WERI-Rb-1 (cell line): ENCODE results near the gene SETD7.

ENCODE experiments used
- DNase-seq: peaks from one replicate; pipeline ENCODE4 v3.0.0-alpha.2; 2020
- H3K27ac ChIP-seq: fragments of 250-450 bp; sonication (Bioruptor Pico); 2 replicates; pipeline ENCODE4 v1.5.1; 2020; ENCODE audit warnings: mild to moderate bottlenecking, moderate library complexity
- H3K27me3 ChIP-seq: fragments of 250-450 bp; sonication (Bioruptor Pico); 2 replicates; pipeline ENCODE4 v1.5.1; 2021; ENCODE audit warnings: mild to moderate bottlenecking, low read depth, moderate library complexity; ENCODE audit not compliant: insufficient read depth, severe bottlenecking
- H3K36me3 ChIP-seq: fragments of 250-450 bp; sonication (Bioruptor Pico); 2 replicates; pipeline ENCODE4 v1.5.1; 2020; ENCODE audit warnings: mild to moderate bottlenecking, moderate library complexity
- H3K4me3 ChIP-seq: 2 replicates; pipeline ENCODE4 v1.5.1; 2011; ENCODE audit warnings: low read depth, mild to moderate bottlenecking, control low read depth, low read length
- H3K9me3 ChIP-seq: fragments of 250-450 bp; sonication (Bioruptor Pico); 2 replicates; pipeline ENCODE4 v1.5.1; 2021; ENCODE audit warnings: mild to moderate bottlenecking, moderate library complexity; ENCODE audit not compliant: severe bottlenecking
- CTCF ChIP-seq: IDR thresholded peaks from 2 replicates; pipeline ENCODE4 v1.5.1; 2011; ENCODE audit warnings: low read depth, mild to moderate bottlenecking, control low read depth, inconsistent platforms, low read length

The SETD7 gene

GRCh38 chr4:139458543-139458942 lies 97.5 kb downstream of the SETD7 start:
- no peak for DNase-seq
- Histone ChIP-seq H3K4me3 (no peak overlapping the region), H3K27me3 (no peaks in the 10 kb centered on the region), H3K9me3 (no peaks in the 10 kb centered on the region), H3K27ac (no peak overlapping the region), H3K36me3 (no peaks in the 10 kb centered on the region)
- TF ChIP-seq CTCF: no peak

- Histone ChIP-seq H3K27ac (no peak overlapping the region), H3K9me3 (no peaks in the 10 kb centered on the region), H3K36me3 (no peaks in the 10 kb centered on the region), H3K4me3 (no peak overlapping the region), H3K27me3 (no peaks in the 10 kb centered on the region)
- no peak for DNase-seq
- no peak for TF ChIP-seq CTCF
Measured at GRCh38 chr4:139457318-139457717, 98.7 kb downstream of the SETD7 start.

GRCh38 chr4:139455126-139455538 lies 100.9 kb downstream of the SETD7 start:
- Histone ChIP-seq H3K4me3 (no peak overlapping the region), H3K36me3 (no peaks in the 10 kb centered on the region; the same call in 1 of the 2 replicates), H3K9me3 (no peaks in the 10 kb centered on the region), H3K27ac (no peak overlapping the region), H3K27me3 (no peaks in the 10 kb centered on the region)
- DNase-seq: no peak
- TF ChIP-seq CTCF: no peak

GRCh38 chr4:139454111-139455045 lies 101.6 kb downstream of the SETD7 start, which contains the start of gene RAB33B:
Gene RAB33B, plus strand, starts transcription at chr4:139454121. Its CDS starts 75 bp downstream, at chr4:139454196.
- Histone ChIP-seq H3K36me3 (no peaks in the 10 kb centered on the region; the same call in 1 of the 2 replicates), H3K4me3 (peak within 1 kb of the TSS; percentile 97), H3K9me3 (peaks cover 2% of the 10 kb centered on the region), H3K27me3 (no peaks in the 10 kb centered on the region), H3K27ac (peak within 1 kb of the TSS; percentile 96)
- no peak for TF ChIP-seq CTCF
- DNase-seq: no peak

GRCh38 chr4:139453371-139454110 lies 102.5 kb downstream of the SETD7 start:
- Histone ChIP-seq H3K9me3 (peaks cover 2% of the 10 kb centered on the region), H3K36me3 (no peaks in the 10 kb centered on the region; the same call in 1 of the 2 replicates), H3K27ac (peak overlapping the region; percentile 96), H3K4me3 (peak overlapping the region; percentile 97), H3K27me3 (no peaks in the 10 kb centered on the region)
- peak; percentile 99 for DNase-seq
- TF ChIP-seq CTCF: no peak; the same call in none of the 2 replicates
